T-cell (primary cell): ENCODE data around the gene REXO1. TPM values are rescaled to one million over a fixed set of nuclear protein-coding genes. Genes with fewer than 3 reads are reported as not detected.

Experiments used
- ATAC-seq, 4 experiments: fragments of 200-7000 bp in 3 of 4; fragments of 150-1000 bp in 1 of 4; cut with Tn5 transposase; replicated peaks in 1 of 4; 1 replicate in 3 of 4; 2 replicates in 1 of 4; pipeline ENCODE4 v1.10.0; 2021; ENCODE audit warnings: moderate library complexity in 3 of 4, mild to moderate bottlenecking in 2 of 4, moderate number of reproducible peaks in 1 of 4
- CTCF ChIA-PET, 2 donors: fragments of 300-600 bp; sonication (Branson Sonifier 250); formaldehyde crosslinking; loops; one replicate each; lab custom pipeline; 2022; ENCODE audit warnings: antibody characterized with exemption in 2 of 2; lab: Charles Lee
- POLR2A ChIA-PET, 2 donors: fragments of 300-600 bp; sonication (Branson Sonifier 250); formaldehyde crosslinking; loops; one replicate each; lab custom pipeline; 2022; ENCODE audit warnings: antibody characterized with exemption in 2 of 2; lab: Charles Lee
- DNase-seq, 35 experiments: peaks; one replicate each; pipeline versions ENCODE4 v3.0.0 to v3.0.0-alpha.2; 2013 to 2023
- H3K27ac ChIP-seq: one replicate; pipeline ENCODE4 v1.5.1; 2013; ENCODE audit warnings: low read length
- H3K27me3 ChIP-seq, 2 experiments: replicated peaks in 1 of 2; 1 replicate in 1 of 2; 2 replicates in 1 of 2; pipeline versions ENCODE4 v1.6.1 to v1.7.0; 2013; ENCODE audit warnings: low read length in 1 of 2, mixed read lengths in 1 of 2; ENCODE audit not compliant: control insufficient read depth in 2 of 2, insufficient read depth in 2 of 2; ENCODE audit errors: extremely low read depth in 1 of 2
- H3K36me3 ChIP-seq, 2 donors: 1 replicate in 1 of 2; 2 replicates in 1 of 2; pipeline versions ENCODE4 v1.6.1 to v1.7.0; 2013; ENCODE audit warnings: low read length in 1 of 2; ENCODE audit not compliant: control insufficient read depth in 2 of 2, insufficient read depth in 1 of 2; ENCODE audit errors: extremely low read depth in 1 of 2
- H3K4me1 ChIP-seq, 2 experiments: 1 replicate in 1 of 2; 2 replicates in 1 of 2; pipeline versions ENCODE4 v1.6.1 to v1.7.0; 2013; ENCODE audit warnings: low read length in 2 of 2, mixed read lengths in 1 of 2; ENCODE audit not compliant: insufficient read depth in 2 of 2, control insufficient read depth in 1 of 2; ENCODE audit errors: extremely low read depth in 1 of 2
- H3K4me3 ChIP-seq, 2 donors: 1 replicate in 1 of 2; 2 replicates in 1 of 2; pipeline versions ENCODE4 v1.5.1 to v1.7.0; 2013; ENCODE audit warnings: mild to moderate bottlenecking in 2 of 2, low read length in 1 of 2, moderate library complexity in 1 of 2; ENCODE audit not compliant: control insufficient read depth in 1 of 2; ENCODE audit errors: extremely low read depth in 1 of 2
- H3K9me3 ChIP-seq: 2 replicates; pipeline ENCODE4 v1.7.0; 2013
- H3K27ac Mint-ChIP-seq, 2 donors: one replicate each; pipeline ENCODE4 v1.8.0; 2020 to 2021; ENCODE audit warnings: mild to moderate bottlenecking in 2 of 2, mixed read lengths in 2 of 2
- H3K27me3 Mint-ChIP-seq, 2 donors: one replicate each; pipeline ENCODE4 v1.8.0; 2021 to 2022; ENCODE audit warnings: mixed read lengths in 2 of 2
- H3K36me3 Mint-ChIP-seq: one replicate; pipeline ENCODE4 v1.8.0; 2021; ENCODE audit warnings: mixed read lengths
- H3K4me1 Mint-ChIP-seq, 3 donors: one replicate each; pipeline ENCODE4 v1.8.0; 2020 to 2022; ENCODE audit warnings: mixed read lengths in 3 of 3, mild to moderate bottlenecking in 1 of 3
- H3K4me3 Mint-ChIP-seq, 3 donors: one replicate each; pipeline ENCODE4 v1.8.0; 2020 to 2022; ENCODE audit warnings: mild to moderate bottlenecking in 3 of 3, mixed read lengths in 3 of 3, moderate library complexity in 3 of 3
- H3K9me3 Mint-ChIP-seq, 3 donors: one replicate each; pipeline ENCODE4 v1.8.0; 2020 to 2022; ENCODE audit warnings: mixed read lengths in 3 of 3
- WGBS: methylation state at CpG from one replicate; pipeline ENCODE4 v1.1.5; 2013; ENCODE audit warnings: missing lambda C conversion rate; ENCODE audit not compliant: insufficient coverage; 5-methylcytosine and 5-hydroxymethylcytosine counted together
- total RNA-seq, 35 experiments: library from RNA in 6 of 35; stranded (reverse) in 6 of 35; fragments of 120-200 nt in 1 of 35; gene quantifications; one replicate each; pipeline versions ENCODE4 v1.2.1 to v1.2.4 and lab custom pipeline; 2013 to 2026

REXO1 gene
- total RNA-seq, 5 donors from 2014 or later (not counting 1 experiment from before 2014, with no cell fraction given), result 68.4 to 97.5 (median 78.7) TPM

GRCh38 chr19:1765904-1766799 is 82.1 kb downstream of the REXO1 start:
- no peak overlapping the region for H3K4me3 ChIP-seq
- WGBS, result 6% methylated on average over 18 of the region's 38 CpGs
- H3K4me1 ChIP-seq, result peaks cover 0 to 10% of the 10 kb centered on the region in 2 experiments
- peaks cover 0 to 10% (median 8%) of the 10 kb centered on the region in 3 donors for H3K9me3 Mint-ChIP-seq
- H3K27ac Mint-ChIP-seq, result no peak overlapping the region
- ATAC-seq, result no peak
- H3K27me3 ChIP-seq, result peaks cover 9 to 96% of the 10 kb centered on the region in 2 experiments
- POLR2A ChIA-PET, result no interaction called here
- CTCF ChIA-PET, result interaction anchor here (0.6 to 0.7 kb wide), 2 partner anchors 94 to 95 kb away, joined by 5 to 6 read pairs; no protein-coding TSS in a partner anchor
- no peak overlapping the region for H3K27ac ChIP-seq
- H3K36me3 Mint-ChIP-seq, result no peaks in the 10 kb centered on the region
- no peaks in the 10 kb centered on the region for H3K36me3 ChIP-seq
- no peak overlapping the region for H3K4me3 Mint-ChIP-seq
- H3K9me3 ChIP-seq, result no peaks in the 10 kb centered on the region
- no peak for DNase-seq
- peaks cover 56 to 84% of the 10 kb centered on the region in 2 donors for H3K27me3 Mint-ChIP-seq
- peaks cover 0 to 2% (median 0%) of the 10 kb centered on the region in 3 donors for H3K4me1 Mint-ChIP-seq

Other genes starting within 250 kb of the REXO1 start
- 100 to 1,000 TPM; 127 to 168 (median 148) TPM for gene UQCR11, start 243.0 kb downstream of the REXO1 start, total RNA-seq
- gene TCF3, start 195.9 kb downstream of the REXO1 start, total RNA-seq, result 100 to 1,000 TPM in 2 of 5 donors, 10 to 100 TPM in 3; 63.3 to 107 (median 94.6) TPM
- under 1 TPM in 2 of 5 donors, not detected in 3; 0.03 TPM for gene ONECUT3, start 95.0 kb downstream of the REXO1 start, total RNA-seq
- gene ATP8B3, start 36.2 kb downstream of the REXO1 start, total RNA-seq, result 1 to 10 TPM; 3.5 to 5.7 (median 4.0) TPM
- gene KLF16, start 15.1 kb upstream of the REXO1 start, total RNA-seq, result 10 to 100 TPM; 29.8 to 61.4 (median 32.7) TPM
- gene ABHD17A, start 37.0 kb upstream of the REXO1 start, total RNA-seq, result 100 to 1,000 TPM; 136 to 185 (median 151) TPM
- gene ADAT3, start 56.9 kb upstream of the REXO1 start, total RNA-seq, result 10 to 100 TPM in 1 of 5 donors, 1 to 10 TPM in 4; 6.0 to 16.1 (median 7.7) TPM
- 10 to 100 TPM; 24.8 to 49.2 (median 27.5) TPM for gene SCAMP4, start 56.9 kb upstream of the REXO1 start, total RNA-seq
- gene CSNK1G2, start 92.7 kb upstream of the REXO1 start, total RNA-seq, result 100 to 1,000 TPM; 104 to 181 (median 161) TPM
- 10 to 100 TPM; 52.2 to 79.8 (median 73.6) TPM for gene BTBD2, start 167.2 kb upstream of the REXO1 start, total RNA-seq
- gene MKNK2, start 202.8 kb upstream of the REXO1 start, total RNA-seq, result 100 to 1,000 TPM; 196 to 242 (median 234) TPM
- gene MOB3A, start 247.8 kb upstream of the REXO1 start, total RNA-seq, result 100 to 1,000 TPM in 4 of 5 donors, 10 to 100 TPM in 1; 98.6 to 162 (median 142) TPM
- 10 to 100 TPM; 14.0 to 23.5 (median 19.7) TPM for gene IZUMO4, start 248.4 kb upstream of the REXO1 start, total RNA-seq